AG09319 (cell line): ENCODE results near the gene KCNAB2.

Experiments used
- DNase-seq: peaks from one replicate; pipeline ENCODE4 v3.0.0-alpha.2; 2010; ENCODE audit warnings: low read depth; ENCODE audit errors: extremely low read depth
- CTCF ChIP-seq: IDR thresholded peaks from 2 replicates; pipeline ENCODE4 v1.5.1; 2011; ENCODE audit warnings: low read depth, mild to moderate bottlenecking, inconsistent platforms, low read length, moderate library complexity

The KCNAB2 gene

GRCh38 chr1:6084781-6085495 is 39.2 kb downstream of the KCNAB2 start:
- no peak for TF ChIP-seq CTCF
- DNase-seq, result no peak

GRCh38 chr1:6085666-6086065 is 40.0 kb downstream of the KCNAB2 start:
- DNase-seq, result no peak
- no peak for TF ChIP-seq CTCF

GRCh38 chr1:6086358-6086757 is 40.7 kb downstream of the KCNAB2 start:
- TF ChIP-seq CTCF, result no peak
- DNase-seq, result no peak

GRCh38 chr1:6086762-6087376 is 41.2 kb downstream of the KCNAB2 start:
- no peak for TF ChIP-seq CTCF
- DNase-seq, result no peak

GRCh38 chr1:6087377-6087772 is 41.7 kb downstream of the KCNAB2 start:
- TF ChIP-seq CTCF, result no peak
- DNase-seq, result no peak

GRCh38 chr1:6087958-6088357 is 42.3 kb downstream of the KCNAB2 start:
- no peak for DNase-seq
- TF ChIP-seq CTCF, result no peak

GRCh38 chr1:6088956-6089355 is 43.3 kb downstream of the KCNAB2 start:
- DNase-seq, result no peak
- TF ChIP-seq CTCF, result no peak
